Sigmoid colon (tissue), 4 donors: ENCODE results near the gene FSTL4.

ENCODE experiments used
- CTCF ChIP-seq, 4 experiments: fragments of 450-650 bp in 3 of 4; fragments of 200-600 bp in 1 of 4; IDR thresholded peaks; one replicate each; pipeline ENCODE4 v1.5.1; 2016 to 2019; ENCODE audit warnings: antibody characterized with exemption in 4 of 4, mild to moderate bottlenecking in 3 of 4, moderate library complexity in 2 of 4
- POLR2A ChIP-seq, 2 donors: fragments of 450-650 bp; IDR thresholded peaks; one replicate each; pipeline ENCODE4 v1.6.1; 2016; ENCODE audit warnings: antibody characterized with exemption in 2 of 2, mild to moderate bottlenecking in 2 of 2, moderate library complexity in 2 of 2
- POLR2AphosphoS5 ChIP-seq, 4 donors: sonication (generic); formaldehyde crosslinking; IDR thresholded peaks; one replicate each; pipeline ENCODE4 v1.6.1; 2017; ENCODE audit warnings: antibody characterized with exemption in 4 of 4

GRCh38 chr5:133205649-133206048 is 406.7 kb downstream of the FSTL4 start:
- no peak for TF ChIP-seq CTCF (IDR thresholded peaks at IDR 0.05)
- TF ChIP-seq POLR2A (IDR thresholded peaks at IDR 0.05): no peak
- no peak for TF ChIP-seq POLR2AphosphoS5 (IDR thresholded peaks at IDR 0.05)
